IMR-90 (cell line): Measurements from ENCODE around the gene PEX5L.

Experiments used
- BHLHE40 ChIP-seq: fragments of 150-350 bp; IDR thresholded peaks from 2 replicates; pipeline ENCODE4 v1.6.1; 2016; ENCODE audit warnings: mild to moderate bottlenecking, low read depth, low read length
- CHD1 ChIP-seq: IDR thresholded peaks from 2 replicates; pipeline ENCODE4 v1.6.1; 2012; ENCODE audit warnings: low read depth, low read length, improper control_type of control experiment
- CTCF ChIP-seq: conservative IDR thresholded peaks from 2 replicates; pipeline ENCODE4 v1.5.1; 2012; ENCODE audit warnings: mild to moderate bottlenecking, low read depth, low read length, improper control_type of control experiment
- FOS ChIP-seq: fragments of 150-350 bp; IDR thresholded peaks from 2 replicates; pipeline ENCODE4 v1.6.1; 2016; ENCODE audit warnings: low read depth, low read length
- MAFK ChIP-seq: IDR thresholded peaks from 2 replicates; pipeline ENCODE4 v1.6.1; 2012; ENCODE audit warnings: low read depth, low read length, improper control_type of control experiment
- MAZ ChIP-seq: IDR thresholded peaks from 2 replicates; pipeline ENCODE4 v1.6.1; 2012; ENCODE audit warnings: low read depth, mild to moderate bottlenecking, low read length, improper control_type of control experiment, moderate library complexity, borderline replicate concordance
- MXI1 ChIP-seq: IDR thresholded peaks from 2 replicates; pipeline ENCODE4 v1.6.1; 2012; ENCODE audit warnings: low read depth, mild to moderate bottlenecking, low read length, moderate library complexity, borderline replicate concordance
- POLR2A ChIP-seq: IDR thresholded peaks from 2 replicates; pipeline ENCODE4 v1.6.1; 2012; ENCODE audit warnings: mild to moderate bottlenecking, low read depth, low read length
- RAD21 ChIP-seq: IDR thresholded peaks from 2 replicates; pipeline ENCODE4 v1.6.1; 2012; ENCODE audit warnings: low read length, improper control_type of control experiment
- RFX5 ChIP-seq: IDR thresholded peaks from 2 replicates; pipeline ENCODE4 v1.8.0; 2012; ENCODE audit warnings: low read depth, mild to moderate bottlenecking, low read length, moderate library complexity
- SMC3 ChIP-seq: fragments of 150-350 bp; IDR thresholded peaks from 2 replicates; pipeline ENCODE4 v1.6.1; 2016; ENCODE audit warnings: low read depth, mild to moderate bottlenecking, antibody characterized with exemption, low read length, moderate library complexity
- USF2 ChIP-seq: fragments of 150-350 bp; IDR thresholded peaks from 2 replicates; pipeline ENCODE4 v1.6.1; 2017; ENCODE audit warnings: mild to moderate bottlenecking, antibody characterized with exemption, low read length, low read depth

GRCh38 chr3:179970746-179971145, 66.0 kb downstream of the PEX5L start:
- no peak for TF ChIP-seq CTCF
- no peak for TF ChIP-seq SMC3
- no peak for TF ChIP-seq MAFK
- no peak for TF ChIP-seq FOS
- TF ChIP-seq CHD1, result no peak
- TF ChIP-seq MAZ, result no peak
- TF ChIP-seq POLR2A, result no peak
- no peak for TF ChIP-seq BHLHE40
- TF ChIP-seq RAD21, result no peak
- TF ChIP-seq USF2, result no peak
- no peak for TF ChIP-seq RFX5
- no peak for TF ChIP-seq MXI1
